Lung (tissue), 12 donors: ENCODE measurements around the gene CCL13. TPM values are rescaled to one million over a fixed set of nuclear protein-coding genes. Genes with fewer than 3 reads are reported as not detected.

ENCODE experiments used
- ATAC-seq: fragments of 200-7000 bp; cut with Tn5 transposase; one replicate; pipeline ENCODE4 v1.9.1; 2020; ENCODE audit warnings: moderate number of reproducible peaks; ENCODE audit not compliant: insufficient read depth, low FRiP score
- DNase-seq, 3 donors: peaks; one replicate each; pipeline ENCODE4 v3.0.0-alpha.2; 2013 to 2017
- H3K27ac ChIP-seq, 2 donors: one replicate each; pipeline ENCODE4 v1.5.1; 2013; ENCODE audit warnings: mild to moderate bottlenecking in 2 of 2, moderate library complexity in 2 of 2, control low read depth in 1 of 2, inconsistent platforms in 1 of 2, low read depth in 1 of 2, low read length in 1 of 2
- H3K27me3 ChIP-seq, 3 donors: one replicate each; pipeline ENCODE4 v1.5.1; 2013; ENCODE audit warnings: low read length in 2 of 3; ENCODE audit not compliant: control insufficient read depth in 3 of 3, insufficient read depth in 3 of 3
- H3K36me3 ChIP-seq, 4 donors: one replicate each; pipeline ENCODE4 v1.5.1; 2013; ENCODE audit warnings: low read length in 4 of 4, mild to moderate bottlenecking in 1 of 4, moderate library complexity in 1 of 4; ENCODE audit not compliant: control insufficient read depth in 4 of 4, insufficient read depth in 4 of 4
- H3K4me1 ChIP-seq, 5 donors: one replicate each; pipeline ENCODE4 v1.5.1; 2013; ENCODE audit warnings: low read length in 5 of 5, mild to moderate bottlenecking in 2 of 5, moderate library complexity in 1 of 5; ENCODE audit not compliant: control insufficient read depth in 5 of 5, insufficient read depth in 5 of 5
- H3K4me3 ChIP-seq: one replicate; pipeline ENCODE4 v1.5.1; 2013; ENCODE audit warnings: mild to moderate bottlenecking, control low read depth, moderate library complexity
- H3K9ac ChIP-seq, 2 donors: one replicate each; pipeline ENCODE4 v1.5.1; 2013; ENCODE audit warnings: low read length in 2 of 2, control low read depth in 1 of 2; ENCODE audit not compliant: insufficient read depth in 1 of 2
- H3K9me3 ChIP-seq, 4 donors: one replicate each; pipeline ENCODE4 v1.5.1; 2013; ENCODE audit warnings: low read length in 3 of 4, mild to moderate bottlenecking in 1 of 4, moderate library complexity in 1 of 4; ENCODE audit not compliant: control insufficient read depth in 4 of 4, insufficient read depth in 3 of 4
- CTCF ChIP-seq: IDR thresholded peaks from 2 replicates; pipeline ENCODE4 v1.5.1; 2012; ENCODE audit warnings: mild to moderate bottlenecking; ENCODE audit errors: control extremely low read depth, extremely low read depth
- WGBS, 2 donors: extraction: QIAGEN DNeasy Blood & Tissue Kit; methylation state at CpG; one replicate each; pipeline ENCODE4 v1.1.7; 2013; 5-methylcytosine and 5-hydroxymethylcytosine counted together
- polyA plus RNA-seq, 2 donors: library from polyadenylated mRNA; stranded (reverse); fragments of 200-250 nt; gene quantifications; one replicate each; pipeline ENCODE4 v1.2.1, GENCODE V29; 2013
- total RNA-seq, 2 donors: library from RNA; depleted of rRNA in 1 of 2; stranded (reverse); fragments of >200 nt in 1 of 2; gene quantifications; one replicate each; pipeline ENCODE4 v1.2.1, GENCODE V29; 2014 to 2021
- donor health status: control.
- donor health status: control.
- donor health status: Bipolar disorder and iron deficiency.
- donor health status: healthy.
- donor health status: DM: yes; HTN: yes; CAD: no.

Gene CCL13
- total and polyA plus RNA-seq, 4 donors: 2.5 to 4.6 (median 4.1) TPM

- Histone ChIP-seq H3K4me3 (no peak overlapping the region), H3K36me3 (no peaks in the 10 kb centered on the region), H3K27me3 (peaks cover 0 to 2% (median 2%) of the 10 kb centered on the region in 3 donors), H3K4me1 (peaks cover 0 to 7% (median 0%) of the 10 kb centered on the region in 5 donors), H3K9me3 (no peaks in the 10 kb centered on the region), H3K9ac (no peak overlapping the region), H3K27ac (no peak overlapping the region)
- 93 to 95% methylated on average over 3 of the region's 3 CpGs for WGBS, 2 donors
- TF ChIP-seq CTCF: no peak
- ATAC-seq (no peak), DNase-seq (no peak)
Measured at GRCh38 chr17:34371405-34372100, 15.3 kb downstream of the CCL13 start.

- no peak for TF ChIP-seq CTCF
- no peak overlapping the region for H3K4me3 ChIP-seq
Measured at GRCh38 chr17:34374457-34374856, 18.2 kb downstream of the CCL13 start.

GRCh38 chr17:34375426-34375997 is 19.2 kb downstream of the CCL13 start:
- 90 to 92% methylated on average over 11 of the region's 11 CpGs for WGBS, 2 donors
- no peak overlapping the region for H3K27ac ChIP-seq
- H3K27me3 ChIP-seq: peaks cover 0 to 2% (median 0%) of the 10 kb centered on the region in 3 donors
- no peak for TF ChIP-seq CTCF
- ATAC-seq: no peak
- no peak overlapping the region for H3K9ac ChIP-seq
- H3K9me3 ChIP-seq: no peaks in the 10 kb centered on the region
- no peaks in the 10 kb centered on the region for H3K36me3 ChIP-seq
- H3K4me1 ChIP-seq: peaks cover 0 to 22% (median 2%) of the 10 kb centered on the region in 5 donors
- DNase-seq: no peak
- H3K4me3 ChIP-seq: no peak overlapping the region

More at GRCh38 chr17:34374457-34374856, 18.2 kb downstream of the CCL13 start:
- no peak overlapping the region for H3K27ac ChIP-seq
- no peak overlapping the region for H3K9ac ChIP-seq
- ATAC-seq: no peak
- no peaks in the 10 kb centered on the region for H3K9me3 ChIP-seq
- WGBS, 2 donors: 81 to 91% methylated on average over 5 of the region's 5 CpGs
- peaks cover 0 to 21% (median 3%) of the 10 kb centered on the region in 5 donors for H3K4me1 ChIP-seq
- H3K36me3 ChIP-seq: no peaks in the 10 kb centered on the region
- DNase-seq: no peak
- peaks cover 0 to 2% (median 0%) of the 10 kb centered on the region in 3 donors for H3K27me3 ChIP-seq
